ENCODE measurements around the gene FCRL1.

- no peak for TF ChIP-seq POLR2A (IDR thresholded peaks at IDR 0.05)
- TF ChIP-seq, protein P1, sequence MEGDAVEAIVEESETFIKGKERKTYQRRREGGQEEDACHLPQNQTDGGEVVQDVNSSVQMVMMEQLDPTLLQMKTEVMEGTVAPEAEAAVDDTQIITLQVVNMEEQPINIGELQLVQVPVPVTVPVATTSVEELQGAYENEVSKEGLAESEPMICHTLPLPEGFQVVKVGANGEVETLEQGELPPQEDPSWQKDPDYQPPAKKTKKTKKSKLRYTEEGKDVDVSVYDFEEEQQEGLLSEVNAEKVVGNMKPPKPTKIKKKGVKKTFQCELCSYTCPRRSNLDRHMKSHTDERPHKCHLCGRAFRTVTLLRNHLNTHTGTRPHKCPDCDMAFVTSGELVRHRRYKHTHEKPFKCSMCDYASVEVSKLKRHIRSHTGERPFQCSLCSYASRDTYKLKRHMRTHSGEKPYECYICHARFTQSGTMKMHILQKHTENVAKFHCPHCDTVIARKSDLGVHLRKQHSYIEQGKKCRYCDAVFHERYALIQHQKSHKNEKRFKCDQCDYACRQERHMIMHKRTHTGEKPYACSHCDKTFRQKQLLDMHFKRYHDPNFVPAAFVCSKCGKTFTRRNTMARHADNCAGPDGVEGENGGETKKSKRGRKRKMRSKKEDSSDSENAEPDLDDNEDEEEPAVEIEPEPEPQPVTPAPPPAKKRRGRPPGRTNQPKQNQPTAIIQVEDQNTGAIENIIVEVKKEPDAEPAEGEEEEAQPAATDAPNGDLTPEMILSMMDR (IDR thresholded peaks at IDR 0.05 in 8 of 11, conservative IDR thresholded peaks at IDR 0.05 in 3 of 11): no peak
Observed at GRCh38 chr1:157771661-157772425, 48.1 kb downstream of the FCRL1 start.

Measured in spleen (tissue), 7 donors.